ENCODE data around the gene RGS1.

DNA sequence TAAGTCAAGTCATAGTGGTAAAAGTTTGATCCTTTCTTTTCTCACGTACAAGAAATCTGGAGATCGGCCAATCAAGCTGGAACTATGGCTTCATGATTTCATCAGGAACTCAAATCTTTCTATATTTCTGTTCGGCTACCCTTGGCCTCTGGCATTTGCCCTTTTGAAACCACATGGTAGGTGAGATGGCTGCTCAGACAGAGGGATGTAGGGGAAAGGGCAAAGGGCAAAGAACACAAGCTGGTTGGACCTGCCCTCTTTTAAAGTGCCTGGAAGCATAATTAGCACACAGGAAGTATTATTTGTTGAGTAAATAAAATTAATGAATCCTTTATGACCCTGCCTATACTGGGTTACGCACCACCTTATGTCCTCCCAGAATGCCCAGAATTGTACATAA, 11.5 kb upstream of the RGS1 start:
- TF ChIP-seq POLR2AphosphoS5 (IDR thresholded peaks at IDR 0.05) = no peak
- TF ChIP-seq, protein P1, sequence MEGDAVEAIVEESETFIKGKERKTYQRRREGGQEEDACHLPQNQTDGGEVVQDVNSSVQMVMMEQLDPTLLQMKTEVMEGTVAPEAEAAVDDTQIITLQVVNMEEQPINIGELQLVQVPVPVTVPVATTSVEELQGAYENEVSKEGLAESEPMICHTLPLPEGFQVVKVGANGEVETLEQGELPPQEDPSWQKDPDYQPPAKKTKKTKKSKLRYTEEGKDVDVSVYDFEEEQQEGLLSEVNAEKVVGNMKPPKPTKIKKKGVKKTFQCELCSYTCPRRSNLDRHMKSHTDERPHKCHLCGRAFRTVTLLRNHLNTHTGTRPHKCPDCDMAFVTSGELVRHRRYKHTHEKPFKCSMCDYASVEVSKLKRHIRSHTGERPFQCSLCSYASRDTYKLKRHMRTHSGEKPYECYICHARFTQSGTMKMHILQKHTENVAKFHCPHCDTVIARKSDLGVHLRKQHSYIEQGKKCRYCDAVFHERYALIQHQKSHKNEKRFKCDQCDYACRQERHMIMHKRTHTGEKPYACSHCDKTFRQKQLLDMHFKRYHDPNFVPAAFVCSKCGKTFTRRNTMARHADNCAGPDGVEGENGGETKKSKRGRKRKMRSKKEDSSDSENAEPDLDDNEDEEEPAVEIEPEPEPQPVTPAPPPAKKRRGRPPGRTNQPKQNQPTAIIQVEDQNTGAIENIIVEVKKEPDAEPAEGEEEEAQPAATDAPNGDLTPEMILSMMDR (IDR thresholded peaks at IDR 0.05) = no peak
